CD4-positive, alpha-beta memory T cell (primary cell): ENCODE results near the gene CDR2. TPM values are rescaled to one million over a fixed set of nuclear protein-coding genes. Genes with fewer than 3 reads are reported as not detected.
A peak's percentile ranks its signal among the peaks of the same experiment; 100 is the strongest.

ENCODE experiments used
- CTCF ChIA-PET: fragments of 350-600 bp; sonication (Branson Sonifier 250); formaldehyde crosslinking; loops from one replicate; lab custom pipeline; 2021; ENCODE audit warnings: inconsistent platforms; ENCODE audit not compliant: partially characterized antibody; lab: Charles Lee
- POLR2A ChIA-PET: fragments of 350-600 bp; sonication (Branson Sonifier 250); formaldehyde crosslinking; loops from one replicate; lab custom pipeline; 2021; ENCODE audit not compliant: partially characterized antibody; lab: Charles Lee
- DNase-seq, 5 donors: peaks; one replicate each; pipeline versions ENCODE4 v3.0.0 to v3.0.0-alpha.2; 2020 to 2022; ENCODE audit warnings: mixed read lengths in 1 of 5
- H3K27ac ChIP-seq: one replicate; pipeline ENCODE4 v1.7.0; 2013; ENCODE audit warnings: low read depth, low read length
- H3K27me3 ChIP-seq: 2 replicates; pipeline ENCODE4 v1.7.0; 2013; ENCODE audit warnings: mild to moderate bottlenecking, low read length, moderate library complexity; ENCODE audit not compliant: insufficient read depth
- H3K36me3 ChIP-seq: 2 replicates; pipeline ENCODE4 v1.7.0; 2013; ENCODE audit warnings: mild to moderate bottlenecking, low read length, moderate library complexity; ENCODE audit not compliant: insufficient read depth
- H3K4me1 ChIP-seq: 2 replicates; pipeline ENCODE4 v1.7.0; 2013; ENCODE audit warnings: mild to moderate bottlenecking, low read length, moderate library complexity; ENCODE audit not compliant: insufficient read depth
- H3K4me3 ChIP-seq, 2 donors: one replicate each; pipeline ENCODE4 v1.7.0; 2013; ENCODE audit warnings: low read length in 2 of 2, mild to moderate bottlenecking in 1 of 2
- H3K9me3 ChIP-seq, 2 donors: one replicate each; pipeline ENCODE4 v1.7.0; 2013; ENCODE audit warnings: low read length in 2 of 2, control low read depth in 1 of 2; ENCODE audit not compliant: control insufficient read depth in 1 of 2
- H3K27ac Mint-ChIP-seq, 7 donors: one replicate each; pipeline ENCODE4 v1.8.0; 2020 to 2021; ENCODE audit warnings: mixed read lengths in 7 of 7, mild to moderate bottlenecking in 6 of 7, inconsistent platforms in 3 of 7, moderate library complexity in 3 of 7
- H3K27me3 Mint-ChIP-seq, 2 donors: one replicate each; pipeline ENCODE4 v1.8.0; 2020 to 2021; ENCODE audit warnings: mixed read lengths in 2 of 2
- H3K36me3 Mint-ChIP-seq, 2 donors: one replicate each; pipeline ENCODE4 v1.8.0; 2020 to 2021; ENCODE audit warnings: mixed read lengths in 2 of 2, inconsistent platforms in 1 of 2, mild to moderate bottlenecking in 1 of 2
- H3K4me1 Mint-ChIP-seq, 4 donors: one replicate each; pipeline ENCODE4 v1.8.0; 2020 to 2021; ENCODE audit warnings: mixed read lengths in 4 of 4, mild to moderate bottlenecking in 1 of 4
- H3K4me3 Mint-ChIP-seq, 8 donors: one replicate each; pipeline ENCODE4 v1.8.0; 2020 to 2021; ENCODE audit warnings: mixed read lengths in 8 of 8, mild to moderate bottlenecking in 7 of 8, moderate library complexity in 6 of 8, inconsistent platforms in 3 of 8
- H3K9me3 Mint-ChIP-seq, 8 donors: one replicate each; pipeline ENCODE4 v1.8.0; 2020 to 2021; ENCODE audit warnings: mixed read lengths in 8 of 8, mild to moderate bottlenecking in 5 of 8, inconsistent platforms in 3 of 8, moderate library complexity in 1 of 8
- intact Hi-C: fragments of 100-400 bp; cut with micrococcal nuclease; formaldehyde crosslinking; loops from one replicate; pipeline ENCODE4 v1.15.1; 2023
- polyA plus RNA-seq, 2 donors: library from polyadenylated mRNA; unstranded; fragments of 300-500 nt; fragmentation: Illumina TruSeq; gene quantifications; one replicate each; pipeline ENCODE4 v1.2.3, GENCODE V29; 2021
- total RNA-seq, 2 experiments: library from RNA; stranded (reverse); gene quantifications; one replicate each; pipeline ENCODE4 v1.2.3, GENCODE V29; 2021

The CDR2 gene
- total and polyA plus RNA-seq, 4 experiments from 2014 or later: 57.9 to 99.3 (median 95.0) TPM

GRCh38 chr16:22348291-22348690, 26.1 kb downstream of the CDR2 start:
- ChIA-PET CTCF (interaction anchor here (1.8 kb wide), 2 partner anchors 11 to 30 kb away, joined by 4 to 5 read pairs; no protein-coding TSS in a partner anchor), POLR2A (interaction anchor here (1.7 to 19.5 kb wide), 3 partner anchors 8 to 23 kb away, joined by 4 to 449 read pairs (median 13); partner anchors contain the start of gene CDR2)
- Histone ChIP-seq H3K36me3 (peaks cover 47% of the 10 kb centered on the region), H3K27ac (no peak overlapping the region), H3K4me1 (peaks cover 14% of the 10 kb centered on the region), H3K4me3 (no peak overlapping the region), H3K9me3 (no peaks in the 10 kb centered on the region), H3K27me3 (no peaks in the 10 kb centered on the region)
- Mint-ChIP-seq H3K4me1 (peaks cover 17 to 28% (median 22%) of the 10 kb centered on the region in 4 donors), H3K9me3 (no peaks in the 10 kb centered on the region), H3K27me3 (no peaks in the 10 kb centered on the region), H3K4me3 (no peak overlapping the region), H3K36me3 (peaks cover 64 to 81% of the 10 kb centered on the region in 2 donors), H3K27ac (peak overlapping the region in 3 of 7 donors; percentile 23 to 71 (median 47))
- intact Hi-C loops: no loop called here
- DNase-seq: no peak

- Mint-ChIP-seq H3K36me3 (peaks cover 71 to 81% of the 10 kb centered on the region in 2 donors), H3K27ac (peak overlapping the region in 5 of 7 donors; percentile 14 to 64 (median 42)), H3K27me3 (no peaks in the 10 kb centered on the region), H3K9me3 (no peaks in the 10 kb centered on the region), H3K4me3 (peak overlapping the region in 1 of 8 donors; percentile 45), H3K4me1 (peaks cover 12 to 23% (median 18%) of the 10 kb centered on the region in 4 donors)
- Histone ChIP-seq H3K9me3 (no peaks in the 10 kb centered on the region), H3K27ac (no peak overlapping the region), H3K27me3 (no peaks in the 10 kb centered on the region), H3K4me1 (peaks cover 11% of the 10 kb centered on the region), H3K36me3 (peaks cover 47% of the 10 kb centered on the region), H3K4me3 (no peak overlapping the region)
- ChIA-PET POLR2A (interaction anchor here (0.9 to 19.5 kb wide), 5 partner anchors 8 to 24 kb away, joined by 3 to 449 read pairs (median 6); partner anchors contain the start of gene CDR2), CTCF (interaction anchor here (1.8 to 1.9 kb wide), 3 partner anchors 10 to 29 kb away, joined by 4 to 5 read pairs (median 5); no protein-coding TSS in a partner anchor)
- intact Hi-C loops: no loop called here
- no peak for DNase-seq
These were observed 27.2 kb downstream of the CDR2 start for GRCh38 chr16:22347100-22347820.

GRCh38 chr16:22346483-22346882, 27.9 kb downstream of the CDR2 start:
- Histone ChIP-seq H3K27me3 (no peaks in the 10 kb centered on the region), H3K36me3 (peaks cover 47% of the 10 kb centered on the region), H3K4me3 (no peak overlapping the region), H3K4me1 (peaks cover 14% of the 10 kb centered on the region), H3K27ac (no peak overlapping the region), H3K9me3 (no peaks in the 10 kb centered on the region)
- no peak for DNase-seq
- intact Hi-C loops: no loop called here
- Mint-ChIP-seq H3K27ac (peak overlapping the region in 4 of 7 donors; percentile 14 to 54 (median 36)), H3K4me3 (no peak overlapping the region), H3K9me3 (peaks cover 0 to 3% (median 2%) of the 10 kb centered on the region in 8 donors), H3K4me1 (peaks cover 9 to 22% (median 16%) of the 10 kb centered on the region in 4 donors), H3K27me3 (no peaks in the 10 kb centered on the region), H3K36me3 (peaks cover 73 to 81% of the 10 kb centered on the region in 2 donors)
- ChIA-PET CTCF (interaction anchor here (0.9 to 1.9 kb wide), 3 partner anchors 9 to 28 kb away, joined by 3 to 5 read pairs (median 4); no protein-coding TSS in a partner anchor), POLR2A (interaction anchor here (0.9 to 19.5 kb wide), 5 partner anchors 9 to 25 kb away, joined by 3 to 449 read pairs (median 6); partner anchors contain the start of gene CDR2)

- ChIA-PET POLR2A (interaction anchor here (0.9 to 1.4 kb wide), 3 partner anchors 13 to 31 kb away, joined by 3 to 5 read pairs (median 3); no protein-coding TSS in a partner anchor), CTCF (interaction anchor here (1.1 to 1.4 kb wide), 2 partner anchors 16 to 30 kb away, joined by 4 read pairs; no protein-coding TSS in a partner anchor)
- peaks cover 18% of the 10 kb centered on the region for H3K36me3 ChIP-seq
- no peak overlapping the region for H3K4me3 Mint-ChIP-seq
- peaks cover 0 to 40% (median 26%) of the 10 kb centered on the region in 8 donors for H3K9me3 Mint-ChIP-seq
- intact Hi-C loops: no loop called here
- no peak overlapping the region for H3K4me3 ChIP-seq
- peaks cover 67 to 72% of the 10 kb centered on the region in 2 donors for H3K36me3 Mint-ChIP-seq
- no peaks in the 10 kb centered on the region for H3K27me3 ChIP-seq
- peaks cover 6 to 25% (median 19%) of the 10 kb centered on the region in 4 donors for H3K4me1 Mint-ChIP-seq
- H3K9me3 ChIP-seq: peaks cover 0 to 7% of the 10 kb centered on the region in 2 donors
- no peak for DNase-seq
- no peak overlapping the region for H3K27ac ChIP-seq
- peak overlapping the region in 3 of 7 donors; percentile 7 to 79 (median 27) for H3K27ac Mint-ChIP-seq
- H3K27me3 Mint-ChIP-seq: no peaks in the 10 kb centered on the region
- H3K4me1 ChIP-seq: peaks cover 14% of the 10 kb centered on the region
These were observed 32.3 kb downstream of the CDR2 start for GRCh38 chr16:22342082-22342481.

GRCh38 chr16:22340945-22341344, 33.5 kb downstream of the CDR2 start:
- POLR2A ChIA-PET: interaction anchor here (1.3 to 2.2 kb wide), 2 partner anchors 8 to 17 kb away, joined by 4 to 14 read pairs; no protein-coding TSS in a partner anchor
- H3K27me3 Mint-ChIP-seq: no peaks in the 10 kb centered on the region
- peaks cover 9 to 25% (median 15%) of the 10 kb centered on the region in 4 donors for H3K4me1 Mint-ChIP-seq
- Histone ChIP-seq H3K4me3 (no peak overlapping the region), H3K36me3 (peaks cover 17% of the 10 kb centered on the region), H3K27ac (no peak overlapping the region), H3K27me3 (no peaks in the 10 kb centered on the region), H3K4me1 (peaks cover 14% of the 10 kb centered on the region), H3K9me3 (peaks cover 0 to 17% of the 10 kb centered on the region in 2 donors)
- no peak for DNase-seq
- H3K4me3 Mint-ChIP-seq: no peak overlapping the region
- H3K27ac Mint-ChIP-seq: no peak overlapping the region
- peaks cover 5 to 51% (median 35%) of the 10 kb centered on the region in 8 donors for H3K9me3 Mint-ChIP-seq
- intact Hi-C loops: no loop called here
- CTCF ChIA-PET: interaction anchor here (0.7 to 1.0 kb wide), 2 partner anchors 23 to 29 kb away, joined by 3 to 4 read pairs; no protein-coding TSS in a partner anchor
- peaks cover 69 to 72% of the 10 kb centered on the region in 2 donors for H3K36me3 Mint-ChIP-seq

- H3K9me3 ChIP-seq: peaks cover 0 to 17% of the 10 kb centered on the region in 2 donors
- no peak for DNase-seq
- intact Hi-C loops: loop anchor here (5.0 kb wide), 1 partner anchor 34 kb away; the partner anchor contains the start of gene CDR2
- Mint-ChIP-seq H3K27me3 (no peaks in the 10 kb centered on the region), H3K9me3 (peaks cover 5 to 57% (median 35%) of the 10 kb centered on the region in 8 donors), H3K36me3 (peaks cover 83 to 87% of the 10 kb centered on the region in 2 donors), H3K27ac (peak overlapping the region in 4 of 7 donors; percentile 1 to 59 (median 30)), H3K4me1 (peaks cover 9 to 30% (median 15%) of the 10 kb centered on the region in 4 donors), H3K4me3 (no peak overlapping the region)
- ChIA-PET CTCF (interaction anchor here (1.4 to 2.2 kb wide), 5 partner anchors 9 to 37 kb away, joined by 4 to 5 read pairs (median 4); no protein-coding TSS in a partner anchor), POLR2A (interaction anchor here (0.9 to 3.0 kb wide), 8 partner anchors 9 to 35 kb away, joined by 3 to 16 read pairs (median 6); no protein-coding TSS in a partner anchor)
- H3K4me3 ChIP-seq: no peak overlapping the region
- H3K27me3 ChIP-seq: no peaks in the 10 kb centered on the region
- H3K36me3 ChIP-seq: peaks cover 36% of the 10 kb centered on the region
- H3K27ac ChIP-seq: no peak overlapping the region
- peaks cover 14% of the 10 kb centered on the region for H3K4me1 ChIP-seq
These were observed 36.4 kb downstream of the CDR2 start for GRCh38 chr16:22337849-22338635.
